ENCODE measurements around the gene CCDC110.
"Not testable (repeated sequence)": the region's sequence is repeated elsewhere in the genome, so short reads cannot be mapped to it uniquely, and the experiment has no call there.

CCDC110 gene

GRCh38 chr4:185471235-185472102, at the start of gene CCDC110:
Gene CCDC110, minus strand, starts transcription at chr4:185471733. Its CDS starts 50 bp downstream, at chr4:185471683.
- DNase-seq (ENCODE audit: low read depth) = peak; percentile 29

GRCh38 chr4:185520119-185520518, 48.6 kb upstream of the CCDC110 start:
- no peak for DNase-seq (ENCODE audit: low read depth)

DNA sequence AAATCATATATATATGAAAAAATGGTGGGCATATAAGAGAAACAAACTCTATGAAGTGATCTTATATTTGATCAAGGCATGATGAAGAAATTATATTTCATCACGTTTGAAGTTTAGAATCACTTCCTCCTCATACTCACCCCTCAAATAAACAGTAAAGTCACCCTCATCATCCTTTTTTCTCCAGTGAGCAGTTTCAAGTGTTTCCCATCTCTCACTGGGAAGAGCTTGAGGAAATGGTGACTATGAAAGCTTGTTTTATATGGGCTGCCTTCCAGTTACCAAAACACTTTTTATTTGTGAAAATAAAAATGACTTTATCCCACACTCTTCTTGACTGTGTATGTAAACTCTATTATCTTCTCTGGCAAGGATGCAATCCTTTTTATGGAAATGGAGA, 47.0 kb upstream of the CCDC110 start:
- DNase-seq (ENCODE audit: low read depth) = no peak

GRCh38 chr4:185518069-185518468, 46.5 kb upstream of the CCDC110 start:
- no peak for DNase-seq (ENCODE audit: low read depth)

- DNase-seq (ENCODE audit: low read depth) = no peak
These were observed 43.7 kb upstream of the CCDC110 start for GRCh38 chr4:185515248-185515647.

DNA sequence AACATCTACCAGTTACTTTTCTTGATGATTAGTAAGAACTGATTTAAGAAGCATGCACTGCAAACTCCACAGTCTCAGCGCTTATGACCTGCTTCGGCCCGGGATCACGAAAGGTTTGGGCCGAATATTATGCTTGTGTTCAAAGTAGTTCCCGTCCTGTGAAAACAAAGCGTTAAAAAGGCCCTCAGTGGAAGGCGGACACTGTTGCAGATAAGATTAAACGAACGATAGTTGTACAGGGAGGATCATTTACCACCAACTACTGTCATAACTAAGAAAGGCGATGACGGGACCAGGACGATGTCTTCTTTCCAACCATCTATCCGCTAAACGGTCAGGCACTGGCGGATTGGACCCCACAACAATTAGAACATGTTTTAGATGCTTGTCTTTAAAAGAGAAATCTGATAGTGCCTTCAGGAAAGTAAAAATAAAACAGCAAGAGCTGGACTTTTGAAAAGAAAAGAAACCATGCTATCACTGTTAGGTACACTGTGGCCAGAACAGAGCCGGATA, 42.7 kb upstream of the CCDC110 start:
- DNase-seq (ENCODE audit: low read depth) = no peak

- DNase-seq (ENCODE audit: low read depth) = no peak
These were observed 42.1 kb upstream of the CCDC110 start for GRCh38 chr4:185513489-185514181.

DNA sequence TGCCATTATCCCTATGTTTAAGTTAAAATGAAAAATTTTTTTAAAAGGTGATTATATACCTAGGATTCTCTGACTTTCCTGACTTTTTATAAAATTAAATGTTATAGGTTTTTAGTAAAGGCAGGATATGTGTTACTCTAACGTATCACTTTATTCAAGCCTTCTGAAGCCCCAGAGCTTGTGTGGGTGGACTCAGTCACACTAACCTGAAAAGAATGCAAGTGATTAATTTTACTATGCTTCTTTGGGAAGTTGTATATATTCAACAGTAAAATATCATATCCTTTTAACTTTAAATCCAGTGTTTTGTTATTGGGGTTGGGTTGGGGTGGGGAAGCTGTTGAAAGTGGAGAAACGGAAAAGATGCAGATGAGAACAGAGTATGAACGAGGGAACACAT, 41.0 kb upstream of the CCDC110 start:
- no peak for DNase-seq (ENCODE audit: low read depth)

- DNase-seq (ENCODE audit: low read depth) = not testable (repeated sequence)
These were observed 39.7 kb upstream of the CCDC110 start for GRCh38 chr4:185511243-185511642.

DNA sequence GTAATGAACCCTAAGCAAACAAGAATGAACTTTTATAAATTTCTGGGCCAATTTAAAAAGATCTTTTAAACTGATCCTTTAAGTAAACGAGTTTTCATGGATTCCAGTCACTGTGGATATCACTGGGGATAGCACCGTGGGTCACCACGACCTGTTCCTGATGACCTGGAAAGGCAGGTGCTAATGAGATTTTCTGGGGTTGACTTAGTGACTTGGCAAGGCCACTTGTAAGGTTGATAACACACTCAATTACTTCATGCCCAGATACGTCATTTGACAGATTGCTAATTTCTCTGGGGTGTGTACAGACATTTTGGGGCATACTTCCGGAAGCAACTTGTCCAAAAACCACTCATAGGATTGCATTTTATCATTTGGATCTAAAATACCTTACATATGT, 39.3 kb upstream of the CCDC110 start:
- DNase-seq (ENCODE audit: low read depth) = no peak

DNA sequence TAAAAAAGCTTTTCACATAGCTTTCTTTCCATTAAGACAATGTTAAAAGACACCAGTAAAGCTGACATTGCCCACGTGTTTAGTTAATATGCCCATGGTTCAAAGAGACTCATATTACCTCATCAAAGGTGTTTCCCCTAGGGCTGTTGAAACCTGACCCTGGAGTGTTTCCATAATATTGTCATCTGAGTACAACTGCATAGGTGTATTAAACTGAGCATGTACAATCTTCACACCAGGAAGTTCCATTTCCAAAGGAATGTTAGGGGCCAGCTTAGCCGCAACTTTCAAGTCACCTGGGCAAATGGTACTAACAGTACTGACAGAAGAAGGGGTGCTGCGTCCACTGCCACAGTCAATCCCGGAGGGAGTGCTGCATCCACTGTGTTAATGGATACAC, 36.6 kb upstream of the CCDC110 start:
- no peak for DNase-seq (ENCODE audit: low read depth)

DNA sequence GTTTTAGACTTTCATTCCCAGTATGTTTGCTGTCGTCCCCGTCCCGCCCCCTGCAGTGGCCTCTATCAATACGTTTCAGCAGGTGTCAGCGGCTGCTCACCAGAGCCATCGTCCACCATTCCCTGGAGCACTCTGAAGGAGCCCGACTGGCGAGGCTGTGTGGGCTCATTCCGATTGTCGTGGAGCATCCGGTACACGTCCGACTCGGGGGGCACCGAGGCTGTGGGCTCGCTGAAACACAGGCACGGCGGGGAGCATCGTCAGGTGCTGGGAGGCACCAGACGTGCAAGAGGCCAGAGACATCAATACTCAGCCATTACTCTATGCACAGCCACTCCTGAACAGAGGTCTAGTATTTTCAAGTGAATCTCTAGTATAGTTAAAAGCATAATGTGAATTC, 34.9 kb upstream of the CCDC110 start:
- DNase-seq (ENCODE audit: low read depth) = no peak

GRCh38 chr4:185504098-185505047, 32.8 kb upstream of the CCDC110 start:
- no peak for DNase-seq (ENCODE audit: low read depth)

GRCh38 chr4:185502386-185502785, 30.9 kb upstream of the CCDC110 start:
- DNase-seq (ENCODE audit: low read depth) = no peak

DNA sequence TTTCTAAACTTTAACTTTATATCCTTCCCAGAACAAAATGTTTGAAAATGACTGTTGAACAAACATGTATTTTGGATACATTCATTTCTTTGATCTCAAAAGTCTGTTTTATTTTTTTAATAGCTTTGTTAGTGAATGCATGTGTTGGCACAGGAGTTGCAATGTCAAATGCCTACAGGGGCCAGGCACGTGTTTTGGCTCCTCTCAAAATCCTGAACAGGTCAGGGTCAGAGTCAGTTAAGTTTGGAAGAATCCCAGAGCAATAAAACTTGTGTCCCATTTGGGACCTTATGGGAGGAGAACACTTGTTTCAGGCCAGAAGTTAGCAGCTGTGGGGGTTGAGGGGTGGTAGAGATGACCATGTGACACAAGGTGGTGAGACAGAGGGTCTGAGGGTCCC, 29.0 kb upstream of the CCDC110 start:
- no peak for DNase-seq (ENCODE audit: low read depth)

DNA sequence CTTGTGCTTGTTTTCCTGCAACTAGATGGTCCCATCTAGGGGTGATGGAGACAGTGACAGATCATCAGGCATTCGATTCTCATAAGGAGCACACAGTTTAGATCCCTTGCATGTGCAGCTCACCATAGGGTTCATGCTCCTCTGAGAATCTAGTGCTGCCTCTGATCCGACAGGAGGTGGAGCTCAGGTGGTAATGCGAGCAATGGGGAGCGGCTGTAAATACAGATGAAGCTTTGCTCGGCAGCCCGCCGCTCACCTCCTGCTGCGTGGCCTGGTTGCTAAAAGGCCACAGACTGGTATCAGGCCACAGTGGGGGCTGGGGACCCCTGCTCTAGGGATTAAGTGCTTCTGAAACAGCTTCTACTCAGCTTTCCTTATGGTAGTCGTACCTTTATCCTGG, 28.5 kb upstream of the CCDC110 start:
- no peak for DNase-seq (ENCODE audit: low read depth)

DNA sequence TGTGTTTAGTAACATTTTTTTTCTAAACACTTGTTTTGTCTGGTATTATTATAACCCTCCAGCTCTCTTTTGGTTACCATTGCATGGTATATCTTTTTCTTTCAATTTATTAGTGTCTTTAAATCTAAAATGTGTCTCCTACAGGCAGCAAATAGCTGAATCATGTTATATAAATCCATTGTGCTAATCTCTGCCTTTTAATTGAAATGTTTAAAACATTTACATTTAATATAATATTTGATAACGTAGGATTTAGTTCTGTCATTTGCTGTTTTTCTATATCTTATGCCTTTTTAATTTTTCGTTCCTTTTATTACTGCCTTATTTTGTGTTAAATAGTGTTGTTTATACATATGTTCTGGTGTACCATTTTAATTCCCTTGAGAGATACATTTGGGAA, 17.1 kb upstream of the CCDC110 start:
- DNase-seq (ENCODE audit: low read depth) = no peak

DNA sequence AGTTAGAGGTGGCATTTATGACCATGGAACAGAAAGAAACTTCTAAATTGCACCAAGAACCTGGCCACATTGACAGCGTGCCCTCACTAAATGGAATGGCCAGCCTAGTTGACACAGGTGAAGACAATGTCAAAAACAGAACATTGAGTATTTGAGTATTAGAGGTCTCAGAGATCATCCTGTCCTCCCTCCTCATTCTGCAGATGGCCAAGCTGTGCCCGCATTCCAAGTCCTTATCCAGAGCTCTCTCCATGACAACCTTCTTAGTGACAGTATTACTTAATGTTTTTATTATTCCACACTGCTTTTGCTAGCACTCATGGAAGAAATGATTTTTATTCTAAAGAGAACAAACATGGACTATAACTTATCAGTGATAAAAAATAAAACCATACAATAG, 9.9 kb upstream of the CCDC110 start:
- no peak for DNase-seq (ENCODE audit: low read depth)

DNA sequence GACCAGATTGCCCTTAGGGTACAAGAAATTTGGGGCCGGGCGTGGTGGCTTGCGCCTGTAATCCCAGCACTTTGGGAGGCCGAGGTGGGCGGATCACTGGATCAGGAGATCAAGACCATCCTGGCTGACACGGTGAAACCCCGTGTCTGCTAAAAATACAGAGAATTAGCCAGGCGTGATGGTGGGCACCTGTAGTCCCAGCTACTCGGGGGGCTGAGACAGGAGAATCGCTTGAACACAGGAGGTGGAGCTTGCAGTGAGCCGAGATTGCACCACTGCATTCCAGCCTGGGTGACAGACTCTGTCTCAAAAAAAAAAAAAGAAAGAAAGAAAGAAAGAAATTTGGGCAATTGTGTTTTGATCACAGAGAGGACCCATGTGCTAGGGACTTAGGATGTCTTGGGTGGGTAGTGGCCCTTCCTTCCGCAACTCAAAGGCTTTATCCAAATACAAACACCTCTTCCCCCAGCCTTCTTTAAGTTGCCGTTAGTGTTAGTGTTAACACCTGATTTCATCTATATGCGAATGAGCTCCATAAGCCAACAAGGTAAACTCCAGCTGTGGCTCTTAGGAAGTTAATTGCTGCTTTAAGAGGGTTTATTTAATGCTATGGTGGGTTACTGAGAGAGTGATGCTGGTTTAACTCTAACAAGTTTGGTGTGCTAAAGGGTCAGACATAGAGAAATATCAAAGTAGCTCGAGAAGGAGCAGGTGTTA, 8.6 kb upstream of the CCDC110 start:
- DNase-seq (ENCODE audit: low read depth) = no peak

GRCh38 chr4:185479507-185479971, 8.0 kb upstream of the CCDC110 start:
- DNase-seq (ENCODE audit: low read depth) = no peak

- no peak for DNase-seq (ENCODE audit: low read depth)
These were observed 1.7 kb upstream of the CCDC110 start for GRCh38 chr4:185473247-185473646.
